ENCODE measurements around the gene MFNG.

- no peak for TF ChIP-seq CTCF (IDR thresholded peaks at IDR 0.05; ENCODE audit: poor library complexity)
- no peak for TF ChIP-seq EZH2 (IDR thresholded peaks at IDR 0.05; ENCODE audit: borderline replicate concordance)
Observed at GRCh38 chr22:37533995-37534394, 47.8 kb upstream of the MFNG start.

All from hepatocyte (in vitro differentiated cells).